SU-DHL-6 (cell line): ENCODE results near the gene CATSPERD.

Experiments used
- H2AFZ ChIP-seq: fragments of 200-600 bp; sonication (generic); 2 replicates; pipeline ENCODE4 v1.6.1; 2014; ENCODE audit warnings: low read depth, mild to moderate bottlenecking, moderate library complexity, mixed read lengths, antibody characterized with exemption, low read length; ENCODE audit not compliant: severe bottlenecking
- H3F3A ChIP-seq: fragments of 200-600 bp; shearing (Covaris generic); 2 replicates; pipeline ENCODE4 v1.6.0; 2016; ENCODE audit warnings: antibody characterized with exemption, mild to moderate bottlenecking; ENCODE audit not compliant: insufficient read depth
- H3K27ac ChIP-seq: fragments of 200-600 bp; sonication (generic); 2 replicates; pipeline ENCODE4 v1.5.1; 2016; ENCODE audit warnings: low read depth, mild to moderate bottlenecking, low read length, moderate library complexity, mixed read lengths
- H3K27me3 ChIP-seq: fragments of 200-600 bp; sonication (generic), shearing (Covaris generic); 2 replicates; pipeline ENCODE4 v1.6.0; 2014; ENCODE audit warnings: mild to moderate bottlenecking, low read length
- H3K36me3 ChIP-seq: fragments of 200-600 bp; sonication (generic); 2 replicates; pipeline ENCODE4 v1.6.1; 2014; ENCODE audit warnings: mild to moderate bottlenecking, low read length, mixed read lengths
- H3K4me2 ChIP-seq: fragments of 300-600, 200-600 bp; shearing (Covaris generic), sonication (generic); 2 replicates; pipeline ENCODE4 v1.6.0; 2014; ENCODE audit warnings: low read length, low read depth, mild to moderate bottlenecking; ENCODE audit not compliant: poor library complexity, severe bottlenecking
- H3K4me3 ChIP-seq: fragments of 200-600 bp; sonication (generic); 2 replicates; pipeline ENCODE4 v1.5.1; 2014; ENCODE audit warnings: antibody characterized with exemption, low read length, mild to moderate bottlenecking, mixed read lengths; ENCODE audit not compliant: insufficient read depth, poor library complexity, severe bottlenecking
- H3K79me2 ChIP-seq: fragments of 200-600 bp; sonication (generic); 2 replicates; pipeline ENCODE4 v1.6.1; 2014; ENCODE audit warnings: mild to moderate bottlenecking, low read length, moderate library complexity; ENCODE audit not compliant: insufficient read depth
- H3K9ac ChIP-seq: fragments of 200-600 bp; sonication (generic); 2 replicates; pipeline ENCODE4 v1.7.0; 2014; ENCODE audit warnings: mild to moderate bottlenecking, low read length
- H3K9me2 ChIP-seq: fragments of 200-600 bp; sonication (generic); replicated peaks from 2 replicates; pipeline ENCODE4 v1.6.1; 2014; ENCODE audit warnings: low read length; ENCODE audit not compliant: insufficient read depth
- H3K9me3 ChIP-seq: fragments of 200-600 bp; sonication (generic); 2 replicates; pipeline ENCODE4 v1.6.1; 2014; ENCODE audit warnings: low read length, mixed read lengths; ENCODE audit not compliant: insufficient read depth
- H4K20me1 ChIP-seq: fragments of 200-600 bp; sonication (generic); 2 replicates; pipeline ENCODE4 v1.6.1; 2014; ENCODE audit warnings: low read depth, mild to moderate bottlenecking, antibody characterized with exemption, low read length, moderate library complexity, mixed read lengths
- CTCF ChIP-seq: fragments of 200-600 bp; sonication (generic); IDR thresholded peaks from one replicate; pipeline ENCODE4 v1.5.1; 2017; ENCODE audit warnings: antibody characterized with exemption, mild to moderate bottlenecking, low read length, moderate library complexity; ENCODE audit not compliant: insufficient read depth, poor library complexity, severe bottlenecking
- EZH2phosphoT487 ChIP-seq: fragments of 200-600 bp; sonication (generic), shearing (Covaris generic); conservative IDR thresholded peaks from 2 replicates; pipeline ENCODE4 v1.6.1; 2018; ENCODE audit warnings: mild to moderate bottlenecking, antibody characterized with exemption, low read length, moderate library complexity, mixed read lengths

The CATSPERD gene

GRCh38 chr19:5692723-5693194 is 27.7 kb upstream of the CATSPERD start:
- H3K27me3 ChIP-seq = no peaks in the 10 kb centered on the region
- H2AFZ ChIP-seq = no peak overlapping the region
- no peaks in the 10 kb centered on the region; the same call in 1 of the 2 replicates for H4K20me1 ChIP-seq
- H3K9me3 ChIP-seq = no peaks in the 10 kb centered on the region
- H3K4me3 ChIP-seq = no peak overlapping the region
- H3K9me2 ChIP-seq = no peaks in the 10 kb centered on the region
- H3K36me3 ChIP-seq = no peaks in the 10 kb centered on the region; the same call in 1 of the 2 replicates
- H3K79me2 ChIP-seq = peaks cover 30% of the 10 kb centered on the region
- H3K9ac ChIP-seq = peak overlapping the region; percentile 95; the same call in 1 of the 2 replicates
- no peak overlapping the region for H3K27ac ChIP-seq
- peaks cover 40% of the 10 kb centered on the region for H3F3A ChIP-seq
- TF ChIP-seq CTCF (no peak), EZH2phosphoT487 (no peak)
- peak overlapping the region; percentile 77 for H3K4me2 ChIP-seq

- Histone ChIP-seq H3K4me3 (no peak overlapping the region), H3K4me2 (no peak overlapping the region), H3F3A (peaks cover 40% of the 10 kb centered on the region), H3K27me3 (no peaks in the 10 kb centered on the region), H2AFZ (no peak overlapping the region), H3K9ac (no peak overlapping the region), H4K20me1 (no peaks in the 10 kb centered on the region; the same call in 1 of the 2 replicates), H3K79me2 (peaks cover 30% of the 10 kb centered on the region), H3K9me2 (no peaks in the 10 kb centered on the region), H3K27ac (no peak overlapping the region), H3K36me3 (no peaks in the 10 kb centered on the region; the same call in 1 of the 2 replicates), H3K9me3 (no peaks in the 10 kb centered on the region)
- TF ChIP-seq CTCF = no peak
- TF ChIP-seq EZH2phosphoT487 = no peak
Measured at GRCh38 chr19:5693195-5694166, 27.0 kb upstream of the CATSPERD start.

GRCh38 chr19:5694167-5694955 is 26.1 kb upstream of the CATSPERD start:
- no peaks in the 10 kb centered on the region; the same call in 1 of the 2 replicates for H4K20me1 ChIP-seq

More at GRCh38 chr19:5694167-5694955, 26.1 kb upstream of the CATSPERD start:
- H3K27me3 ChIP-seq = no peaks in the 10 kb centered on the region
- H3F3A ChIP-seq = peaks cover 42% of the 10 kb centered on the region
- TF ChIP-seq CTCF = no peak
- TF ChIP-seq EZH2phosphoT487 = no peak
- H3K9me3 ChIP-seq = no peaks in the 10 kb centered on the region
- H3K4me3 ChIP-seq = no peak overlapping the region
- H3K4me2 ChIP-seq = no peak overlapping the region
- no peak overlapping the region for H2AFZ ChIP-seq
- H3K27ac ChIP-seq = no peak overlapping the region
- H3K9me2 ChIP-seq = no peaks in the 10 kb centered on the region
- H3K9ac ChIP-seq = no peak overlapping the region
- no peaks in the 10 kb centered on the region; the same call in 1 of the 2 replicates for H3K36me3 ChIP-seq
- H3K79me2 ChIP-seq = peaks cover 30% of the 10 kb centered on the region
